ENCODE data around the gene PLEKHB2. TPM values are rescaled to one million over a fixed set of nuclear protein-coding genes. Genes with fewer than 3 reads are reported as not detected.

Gene PLEKHB2
- polyA plus RNA-seq, 3 donors, result 53.9 to 172 (median 146) TPM

DNA sequence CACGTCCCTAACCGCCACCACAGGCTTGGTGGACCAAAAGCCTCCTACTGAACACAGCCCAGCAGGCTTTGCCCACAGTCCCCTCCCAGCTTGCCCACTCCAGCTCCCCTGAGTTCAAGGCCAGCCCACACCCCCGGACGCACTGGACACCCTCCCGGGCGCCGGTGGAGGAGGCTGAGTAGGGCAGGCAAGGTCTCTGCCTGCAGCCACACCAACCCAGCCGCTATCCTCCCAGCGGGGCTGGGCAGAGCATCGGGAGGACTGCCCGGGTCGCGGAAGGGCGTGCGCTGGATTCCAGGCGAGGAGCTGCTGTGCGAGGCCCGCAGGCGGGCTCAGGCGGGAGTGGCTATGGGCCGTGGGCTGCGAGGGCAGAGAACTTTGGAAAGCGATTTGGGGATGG lies 49.5 kb downstream of the PLEKHB2 start:
- TF ChIP-seq, protein P1, sequence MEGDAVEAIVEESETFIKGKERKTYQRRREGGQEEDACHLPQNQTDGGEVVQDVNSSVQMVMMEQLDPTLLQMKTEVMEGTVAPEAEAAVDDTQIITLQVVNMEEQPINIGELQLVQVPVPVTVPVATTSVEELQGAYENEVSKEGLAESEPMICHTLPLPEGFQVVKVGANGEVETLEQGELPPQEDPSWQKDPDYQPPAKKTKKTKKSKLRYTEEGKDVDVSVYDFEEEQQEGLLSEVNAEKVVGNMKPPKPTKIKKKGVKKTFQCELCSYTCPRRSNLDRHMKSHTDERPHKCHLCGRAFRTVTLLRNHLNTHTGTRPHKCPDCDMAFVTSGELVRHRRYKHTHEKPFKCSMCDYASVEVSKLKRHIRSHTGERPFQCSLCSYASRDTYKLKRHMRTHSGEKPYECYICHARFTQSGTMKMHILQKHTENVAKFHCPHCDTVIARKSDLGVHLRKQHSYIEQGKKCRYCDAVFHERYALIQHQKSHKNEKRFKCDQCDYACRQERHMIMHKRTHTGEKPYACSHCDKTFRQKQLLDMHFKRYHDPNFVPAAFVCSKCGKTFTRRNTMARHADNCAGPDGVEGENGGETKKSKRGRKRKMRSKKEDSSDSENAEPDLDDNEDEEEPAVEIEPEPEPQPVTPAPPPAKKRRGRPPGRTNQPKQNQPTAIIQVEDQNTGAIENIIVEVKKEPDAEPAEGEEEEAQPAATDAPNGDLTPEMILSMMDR (IDR thresholded peaks at IDR 0.05), result no peak
- H3K27me3 ChIP-seq (ENCODE audit: control insufficient read depth in 2 of 2, insufficient read depth in 2 of 2, low read length in 2 of 2), result no peaks in the 10 kb centered on the region
- H3K9me3 Mint-ChIP-seq, result no peaks in the 10 kb centered on the region
- intact Hi-C loops (cut with micrococcal nuclease), result loop anchor here in 1 of 2 donors (10.0 kb wide), 1 partner anchor 650 kb away; no protein-coding TSS in a partner anchor
- no peak overlapping the region for H3K4me2 ChIP-seq (replicated peaks; ENCODE audit: extremely low read depth, low read length, poor library complexity, severe bottlenecking)
- H3K4me3 ChIP-seq (replicated peaks in 1 of 3; ENCODE audit: low read depth in 2 of 3, low read length in 3 of 3), result no peak overlapping the region
- no peak overlapping the region for H3K27ac Mint-ChIP-seq
- H3K27me3 Mint-ChIP-seq (ENCODE audit: low read depth in 3 of 3), result peaks cover 1 to 7% (median 5%) of the 10 kb centered on the region in 3 donors
- H3K79me2 ChIP-seq (ENCODE audit: insufficient read depth, low read length), result no peaks in the 10 kb centered on the region
- H3K9me3 ChIP-seq (replicated peaks in 1 of 2; ENCODE audit: control insufficient read depth in 1 of 2, insufficient read depth in 1 of 2, low read length in 2 of 2), result no peaks in the 10 kb centered on the region
- 93% methylated on average over 23 of the region's 23 CpGs for WGBS (ENCODE audit: insufficient coverage)
- DNase-seq, result no peak
- no peak overlapping the region for H3K27ac ChIP-seq (ENCODE audit: low read depth in 1 of 2, low read length in 2 of 2)
- H3K9ac ChIP-seq (ENCODE audit: insufficient read depth, low read length, poor library complexity, severe bottlenecking), result no peak overlapping the region
- no peaks in the 10 kb centered on the region for H3K4me1 ChIP-seq (ENCODE audit: control insufficient read depth in 1 of 2, insufficient read depth in 2 of 2, low read length in 2 of 2)
- peaks cover 10 to 14% of the 10 kb centered on the region in 2 donors for H3K36me3 ChIP-seq (replicated peaks in 1 of 2; ENCODE audit: control insufficient read depth in 1 of 2, insufficient read depth in 2 of 2, low read length in 2 of 2)
- H3K4me3 Mint-ChIP-seq, result no peak overlapping the region
- H3K4me1 Mint-ChIP-seq, result peaks cover 6% of the 10 kb centered on the region
- no peaks in the 10 kb centered on the region for H4K20me1 ChIP-seq (ENCODE audit: insufficient read depth, low read length)
- peaks cover 13 to 17% of the 10 kb centered on the region in 2 donors for H3K36me3 Mint-ChIP-seq
- no peak overlapping the region for H2AFZ ChIP-seq (ENCODE audit: insufficient read depth, low read depth, low read length, poor library complexity, severe bottlenecking)

- TF ChIP-seq, protein P1 (IDR thresholded peaks at IDR 0.05), result no peak
- Histone ChIP-seq H2AFZ (ENCODE audit: insufficient read depth, low read depth, low read length, poor library complexity, severe bottlenecking) (no peak overlapping the region), H3K9ac (ENCODE audit: insufficient read depth, low read length, poor library complexity, severe bottlenecking) (no peak overlapping the region), H3K4me3 (replicated peaks in 1 of 3; ENCODE audit: low read depth in 2 of 3, low read length in 3 of 3) (no peak overlapping the region), H4K20me1 (ENCODE audit: insufficient read depth, low read length) (no peaks in the 10 kb centered on the region), H3K27me3 (ENCODE audit: control insufficient read depth in 2 of 2, insufficient read depth in 2 of 2, low read length in 2 of 2) (no peaks in the 10 kb centered on the region), H3K27ac (ENCODE audit: low read depth in 1 of 2, low read length in 2 of 2) (no peak overlapping the region), H3K79me2 (ENCODE audit: insufficient read depth, low read length) (no peaks in the 10 kb centered on the region), H3K4me2 (replicated peaks; ENCODE audit: extremely low read depth, low read length, poor library complexity, severe bottlenecking) (no peak overlapping the region), H3K36me3 (replicated peaks in 1 of 2; ENCODE audit: control insufficient read depth in 1 of 2, insufficient read depth in 2 of 2, low read length in 2 of 2) (peaks cover 6 to 9% of the 10 kb centered on the region in 2 donors), H3K4me1 (ENCODE audit: control insufficient read depth in 1 of 2, insufficient read depth in 2 of 2, low read length in 2 of 2) (no peaks in the 10 kb centered on the region), H3K9me3 (replicated peaks in 1 of 2; ENCODE audit: control insufficient read depth in 1 of 2, insufficient read depth in 1 of 2, low read length in 2 of 2) (no peaks in the 10 kb centered on the region)
- no peaks in the 10 kb centered on the region for H3K9me3 Mint-ChIP-seq
- H3K4me3 Mint-ChIP-seq, result no peak overlapping the region
- peaks cover 6% of the 10 kb centered on the region for H3K4me1 Mint-ChIP-seq
- peaks cover 9 to 12% of the 10 kb centered on the region in 2 donors for H3K36me3 Mint-ChIP-seq
- WGBS (ENCODE audit: insufficient coverage), result 95% methylated on average over 36 of the region's 46 CpGs
- peak overlapping the region in 1 of 7 donors; percentile 41 for H3K27ac Mint-ChIP-seq
- DNase-seq, result no peak
- peaks cover 1 to 8% (median 7%) of the 10 kb centered on the region in 3 donors for H3K27me3 Mint-ChIP-seq (ENCODE audit: low read depth in 3 of 3)
- intact Hi-C loops (cut with micrococcal nuclease), result loop anchor here in 1 of 2 donors (10.0 kb wide), 1 partner anchor 649 kb away; no protein-coding TSS in a partner anchor
Measured at GRCh38 chr2:131155208-131155855, 50.2 kb downstream of the PLEKHB2 start.

Data from CD14-positive monocyte (primary cell).